HAP-1 (cell line): ENCODE data around the gene SFTPB.
"Not testable (repeated sequence)": the region's sequence is repeated elsewhere in the genome, so short reads cannot be mapped to it uniquely, and the experiment has no call there.

Source experiments
- DNase-seq, 2 experiments: peaks; one replicate each; pipeline ENCODE4 v3.0.0-alpha.2; 2016 to 2020; ENCODE audit warnings: low spot score in 2 of 2
- H3K27me3 ChIP-seq: fragments of 250-450 bp; sonication (Bioruptor Pico); 2 replicates; pipeline ENCODE4 v1.5.1; 2020; ENCODE audit warnings: low read depth, mild to moderate bottlenecking, moderate library complexity
- H3K36me3 ChIP-seq: fragments of 250-450 bp; sonication (Bioruptor Pico); replicated peaks from 2 replicates; pipeline ENCODE4 v1.5.1; 2020; ENCODE audit warnings: mild to moderate bottlenecking
- H3K4me1 ChIP-seq: fragments of 250-450 bp; sonication (Bioruptor Pico); 2 replicates; pipeline ENCODE4 v1.5.1; 2020; ENCODE audit warnings: mild to moderate bottlenecking
- H3K4me3 ChIP-seq: fragments of 250-450 bp; sonication (Bioruptor Pico); 2 replicates; pipeline ENCODE4 v1.5.1; 2020; ENCODE audit warnings: mild to moderate bottlenecking, moderate library complexity
- H3K9me3 ChIP-seq: fragments of 250-450 bp; sonication (Bioruptor Pico); 2 replicates; pipeline ENCODE4 v1.5.1; 2020; ENCODE audit warnings: mild to moderate bottlenecking, moderate library complexity
- in situ Hi-C: fragments of 300-500 bp; cut with MboI; formaldehyde crosslinking; loops from 3 replicates; pipeline ENCODE4 v1.14.3; 2020; ENCODE audit warnings: low sequenced_read_pairs, inconsistent platforms, mixed read lengths

Gene SFTPB

GRCh38 chr2:85678377-85678776, 10.4 kb upstream of the SFTPB start:
- in situ Hi-C loops: no loop called here
- Histone ChIP-seq H3K36me3 (no peaks in the 10 kb centered on the region), H3K4me3 (no peak overlapping the region), H3K27me3 (no peaks in the 10 kb centered on the region), H3K9me3 (no peaks in the 10 kb centered on the region), H3K4me1 (no peaks in the 10 kb centered on the region; the same call in 1 of the 2 replicates)
- DNase-seq: no peak

- in situ Hi-C loops: no loop called here
- no peak for DNase-seq
- no peaks in the 10 kb centered on the region for H3K36me3 ChIP-seq
- no peaks in the 10 kb centered on the region for H3K27me3 ChIP-seq
- H3K4me3 ChIP-seq: no peak overlapping the region
- H3K4me1 ChIP-seq: no peaks in the 10 kb centered on the region; the same call in 1 of the 2 replicates
- H3K9me3 ChIP-seq: no peaks in the 10 kb centered on the region
Observed at GRCh38 chr2:85675866-85676548, 8.0 kb upstream of the SFTPB start.

GRCh38 chr2:85675427-85675826, 7.4 kb upstream of the SFTPB start:
- no peak for DNase-seq
- in situ Hi-C loops: no loop called here
- H3K4me3 ChIP-seq: no peak overlapping the region
- H3K9me3 ChIP-seq: no peaks in the 10 kb centered on the region
- no peaks in the 10 kb centered on the region for H3K27me3 ChIP-seq
- H3K36me3 ChIP-seq: no peaks in the 10 kb centered on the region
- H3K4me1 ChIP-seq: no peaks in the 10 kb centered on the region; the same call in 1 of the 2 replicates

GRCh38 chr2:85674417-85674816, 6.4 kb upstream of the SFTPB start:
- in situ Hi-C loops: no loop called here
- Histone ChIP-seq H3K36me3 (no peaks in the 10 kb centered on the region), H3K9me3 (no peaks in the 10 kb centered on the region), H3K27me3 (no peaks in the 10 kb centered on the region), H3K4me1 (no peaks in the 10 kb centered on the region; the same call in 1 of the 2 replicates), H3K4me3 (no peak overlapping the region)
- no peak for DNase-seq

- in situ Hi-C loops: no loop called here
- Histone ChIP-seq H3K27me3 (no peaks in the 10 kb centered on the region), H3K36me3 (no peaks in the 10 kb centered on the region), H3K4me1 (no peaks in the 10 kb centered on the region), H3K9me3 (no peaks in the 10 kb centered on the region), H3K4me3 (no peak overlapping the region)
- no peak for DNase-seq
Observed at GRCh38 chr2:85673716-85674375, 5.8 kb upstream of the SFTPB start.

GRCh38 chr2:85672456-85672855, 4.5 kb upstream of the SFTPB start:
- Histone ChIP-seq H3K27me3 (no peaks in the 10 kb centered on the region), H3K4me3 (no peak overlapping the region), H3K9me3 (no peaks in the 10 kb centered on the region), H3K36me3 (no peaks in the 10 kb centered on the region), H3K4me1 (no peaks in the 10 kb centered on the region)
- DNase-seq: no peak
- in situ Hi-C loops: no loop called here

- H3K4me1 ChIP-seq, H3K9me3 ChIP-seq, H3K36me3 ChIP-seq, DNase-seq, in situ Hi-C loops, H3K27me3 ChIP-seq, H3K4me3 ChIP-seq: not testable (repeated sequence)
Observed at GRCh38 chr2:85670416-85670815, 2.4 kb upstream of the SFTPB start.

- no peak for DNase-seq
- in situ Hi-C loops: no loop called here
- Histone ChIP-seq H3K4me1 (no peaks in the 10 kb centered on the region), H3K4me3 (no peak overlapping the region), H3K9me3 (no peaks in the 10 kb centered on the region), H3K27me3 (no peaks in the 10 kb centered on the region), H3K36me3 (no peaks in the 10 kb centered on the region)
Observed at GRCh38 chr2:85669549-85669948, 1.6 kb upstream of the SFTPB start.

GRCh38 chr2:85668857-85669142, 801 bp upstream of the SFTPB start:
- Histone ChIP-seq H3K27me3 (no peaks in the 10 kb centered on the region), H3K4me1 (no peaks in the 10 kb centered on the region), H3K9me3 (no peaks in the 10 kb centered on the region), H3K4me3 (no peak overlapping the region), H3K36me3 (no peaks in the 10 kb centered on the region)
- in situ Hi-C loops: no loop called here
- no peak for DNase-seq

- DNase-seq: no peak
- Histone ChIP-seq H3K27me3 (no peaks in the 10 kb centered on the region), H3K36me3 (no peaks in the 10 kb centered on the region), H3K4me1 (no peaks in the 10 kb centered on the region), H3K9me3 (no peaks in the 10 kb centered on the region), H3K4me3 (no peak overlapping the region)
- in situ Hi-C loops: no loop called here
Observed at GRCh38 chr2:85667561-85668008, 414 bp downstream of the SFTPB start.

GRCh38 chr2:85666435-85667316, 1.3 kb downstream of the SFTPB start:
- no peaks in the 10 kb centered on the region for H3K36me3 ChIP-seq
- no peak overlapping the region for H3K4me3 ChIP-seq
- no peaks in the 10 kb centered on the region for H3K4me1 ChIP-seq
- H3K9me3 ChIP-seq: no peaks in the 10 kb centered on the region
- no peak for DNase-seq
- no peaks in the 10 kb centered on the region for H3K27me3 ChIP-seq
- in situ Hi-C loops: no loop called here

- in situ Hi-C loops: no loop called here
Observed at GRCh38 chr2:85666016-85666415, 2.0 kb downstream of the SFTPB start.

GRCh38 chr2:85665264-85665937, 2.6 kb downstream of the SFTPB start:
- H3K27me3 ChIP-seq: no peaks in the 10 kb centered on the region
- no peak overlapping the region for H3K4me3 ChIP-seq
- no peaks in the 10 kb centered on the region for H3K9me3 ChIP-seq
- no peaks in the 10 kb centered on the region for H3K4me1 ChIP-seq
- in situ Hi-C loops: no loop called here
- DNase-seq: no peak
- H3K36me3 ChIP-seq: no peaks in the 10 kb centered on the region

More at GRCh38 chr2:85666016-85666415, 2.0 kb downstream of the SFTPB start:
- Histone ChIP-seq H3K9me3 (no peaks in the 10 kb centered on the region), H3K4me3 (no peak overlapping the region), H3K4me1 (no peaks in the 10 kb centered on the region), H3K36me3 (no peaks in the 10 kb centered on the region), H3K27me3 (no peaks in the 10 kb centered on the region)
- DNase-seq: no peak
